NCI-H2107 treated with DMSO at 0.1 percent for 48 hours (cell line): ENCODE data around the gene CNN3.
A peak's percentile ranks its signal among the peaks of the same experiment; 100 is the strongest.

ENCODE experiments used
- DNase-seq: peaks from one replicate; lab custom pipeline; 2025; ENCODE audit not compliant: unreplicated experiment; lab: John Stamatoyannopoulos, UW

The CNN3 gene

DNA sequence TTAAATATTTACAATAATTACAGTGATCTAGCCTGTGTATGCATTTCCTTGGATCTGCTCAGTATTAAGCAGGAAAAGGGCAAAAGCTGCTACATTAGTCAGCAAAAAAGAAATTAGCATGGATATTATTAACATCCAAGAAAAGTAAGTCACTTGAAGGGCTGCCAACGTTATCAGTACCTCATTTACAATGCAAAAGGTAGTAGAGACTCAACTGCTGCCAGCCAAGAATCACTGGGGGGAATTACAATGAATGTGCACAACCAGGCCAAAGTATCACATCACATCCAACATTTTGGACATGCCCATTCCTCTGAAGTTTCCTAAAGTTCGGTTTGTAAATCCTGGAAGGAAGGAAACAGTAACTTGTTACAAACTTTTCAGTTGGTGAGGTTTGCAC is 1.9 kb downstream of the CNN3 start:
- peak; percentile 40 for DNase-seq

DNA sequence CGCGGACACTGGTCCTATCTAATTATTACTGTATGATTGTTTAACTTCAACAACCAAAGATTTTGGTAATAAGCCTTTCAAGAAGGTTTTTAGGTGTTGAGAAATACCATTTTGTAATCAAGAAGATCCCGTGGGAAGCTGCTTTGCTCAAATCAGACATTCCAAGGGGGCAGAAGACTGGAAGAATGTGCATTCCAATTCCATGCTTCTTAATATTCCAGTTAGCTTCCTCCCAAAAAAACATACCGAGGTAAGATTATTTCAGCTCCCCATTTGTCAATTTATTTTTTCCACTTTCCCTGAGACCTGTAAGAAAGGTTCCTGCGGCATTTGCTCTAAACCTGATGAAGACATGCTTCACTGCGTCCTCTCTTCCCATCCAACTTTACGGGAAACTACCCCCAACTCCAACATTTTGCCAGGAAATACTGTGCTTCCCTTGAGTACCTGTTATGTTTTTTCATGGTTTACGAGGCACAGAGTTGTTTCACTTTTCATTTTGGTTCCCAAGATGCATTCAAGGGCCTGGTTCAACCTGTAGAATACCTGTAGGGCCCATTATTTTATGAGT is 4.1 kb downstream of the CNN3 start:
- DNase-seq, result no peak

DNA sequence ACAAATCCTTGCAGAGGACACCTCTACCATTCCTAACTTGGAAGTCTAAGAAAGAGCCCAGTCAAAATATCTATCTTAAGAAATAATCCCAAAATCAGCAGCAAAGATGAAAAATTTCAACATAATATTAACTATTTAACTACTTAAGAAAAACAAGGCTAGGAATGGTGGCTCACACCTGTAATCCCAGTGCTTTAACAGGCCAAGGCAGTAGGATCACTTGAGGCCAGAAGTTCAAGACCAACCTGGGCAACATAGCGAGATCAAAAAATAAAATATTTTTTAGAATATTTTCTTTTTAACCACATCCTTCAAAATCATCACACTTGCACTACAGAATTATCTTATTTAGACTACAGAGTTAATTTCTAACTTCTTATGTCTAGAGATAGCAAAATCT is 4.9 kb downstream of the CNN3 start:
- DNase-seq, result no peak

DNA sequence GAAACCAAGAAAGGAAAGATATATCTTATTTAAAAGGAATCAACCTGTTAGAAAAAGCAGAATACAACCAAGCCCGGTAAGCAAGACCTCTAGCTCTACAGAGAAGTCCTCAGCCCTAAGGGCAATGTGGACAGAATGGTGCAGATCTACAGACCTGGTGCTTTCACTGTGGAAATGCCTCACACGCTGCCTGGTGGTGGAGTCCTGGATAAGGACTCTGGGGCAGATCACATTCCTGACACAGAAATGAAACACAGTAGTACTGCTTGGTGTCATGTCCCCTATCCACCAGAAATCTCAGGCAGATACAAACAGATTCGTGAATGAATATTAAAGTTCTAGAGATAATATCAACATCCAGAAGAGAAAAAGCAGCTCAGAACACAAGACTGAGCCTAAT is 6.8 kb downstream of the CNN3 start:
- no peak for DNase-seq

DNA sequence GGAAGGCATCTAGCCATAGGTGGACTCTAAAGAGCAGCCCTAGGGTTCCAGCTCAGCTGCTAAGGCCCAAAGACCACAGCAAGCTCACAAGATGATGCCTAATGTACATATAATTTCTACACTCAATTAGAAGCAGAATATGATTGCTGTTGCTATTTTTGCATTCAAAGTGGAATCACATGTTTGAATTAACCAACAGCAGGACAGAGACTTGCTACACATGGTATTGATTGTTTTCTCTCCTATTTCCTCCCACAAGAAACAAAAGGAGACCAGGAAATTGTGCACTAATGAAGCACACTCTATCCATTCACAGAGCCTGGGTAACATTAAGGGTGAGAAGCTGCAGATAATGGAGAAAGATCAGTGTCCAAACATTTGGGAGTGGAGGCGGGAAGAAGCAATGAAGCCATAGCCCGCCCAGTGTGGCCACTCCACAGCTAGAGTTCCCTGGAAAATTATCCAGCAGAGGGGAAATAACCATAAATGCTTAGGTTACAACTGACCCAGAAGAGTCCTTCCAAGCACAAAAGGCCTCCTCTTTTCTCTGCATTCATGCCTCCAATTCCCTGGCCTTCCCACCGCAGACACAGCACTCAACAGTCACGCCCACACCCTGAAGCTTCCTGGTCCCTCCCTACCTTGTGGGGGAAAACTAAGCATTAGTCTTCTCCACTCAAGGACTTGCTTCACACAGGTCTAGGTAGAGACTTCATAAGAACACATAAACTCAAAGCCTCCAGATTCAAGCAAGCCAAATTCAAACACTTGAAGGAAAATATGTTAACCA is 7.5 kb downstream of the CNN3 start:
- peak; percentile 87 for DNase-seq

DNA sequence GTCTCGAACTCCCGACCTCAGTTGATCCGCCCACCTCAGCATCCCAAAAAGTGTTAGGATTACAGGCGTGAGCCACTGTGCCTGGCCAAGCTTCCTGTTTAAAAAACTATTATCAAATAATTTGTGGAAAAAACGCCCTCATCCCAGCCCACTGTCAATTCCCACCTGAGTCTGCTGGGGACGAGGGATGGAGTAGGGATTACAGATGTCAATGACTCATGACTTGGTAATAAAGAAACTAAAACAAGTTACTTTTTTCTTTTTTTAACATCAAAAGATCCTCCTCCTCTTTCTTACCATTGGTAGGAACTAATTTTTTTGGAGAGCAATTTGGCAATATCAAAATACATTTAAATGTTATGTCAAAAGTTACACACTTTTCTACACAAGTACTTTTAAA is 9.7 kb downstream of the CNN3 start:
- DNase-seq, result no peak

DNA sequence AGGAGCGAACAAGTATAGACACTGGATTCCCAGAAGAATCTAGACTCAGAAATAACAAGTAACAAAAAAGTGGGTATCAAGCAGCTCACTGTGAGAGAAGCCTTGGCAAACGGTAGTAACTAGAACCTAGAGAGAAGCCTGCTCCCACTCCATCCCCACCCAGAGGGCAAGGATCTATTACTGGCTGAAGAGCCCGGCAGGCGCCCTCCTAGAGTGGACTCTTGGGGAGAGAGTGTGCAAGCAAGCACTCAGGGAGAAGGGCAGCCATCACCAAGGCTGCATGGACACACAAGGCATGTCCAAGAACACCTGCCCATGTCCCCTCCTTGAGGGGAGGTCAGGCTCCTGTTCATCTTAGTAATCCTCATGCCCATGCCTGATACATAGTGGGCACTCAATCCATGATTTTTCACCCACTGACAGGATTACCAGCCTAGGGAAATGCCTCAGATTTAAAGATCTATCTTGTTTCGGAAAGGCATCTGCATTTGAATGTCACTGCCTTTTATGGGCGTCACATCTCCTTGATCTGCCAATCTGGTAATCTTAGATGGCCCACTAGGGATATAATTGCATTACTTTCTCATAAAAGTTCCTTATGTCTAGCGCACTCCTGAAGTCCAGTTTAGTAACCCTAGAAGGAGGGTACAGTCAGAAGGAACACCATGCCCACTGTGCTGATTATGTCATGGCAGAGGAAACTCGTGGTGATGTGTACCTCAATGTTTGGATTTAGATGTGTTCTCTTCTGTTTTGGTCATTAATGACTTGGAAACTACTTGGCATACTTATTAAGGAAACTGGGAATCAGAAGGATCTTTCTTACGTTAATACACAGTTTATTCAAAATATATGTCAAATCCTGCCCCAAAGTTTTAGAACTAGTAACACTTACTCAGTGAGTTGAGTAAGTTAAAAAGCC is 14.4 kb downstream of the CNN3 start:
- no peak for DNase-seq

DNA sequence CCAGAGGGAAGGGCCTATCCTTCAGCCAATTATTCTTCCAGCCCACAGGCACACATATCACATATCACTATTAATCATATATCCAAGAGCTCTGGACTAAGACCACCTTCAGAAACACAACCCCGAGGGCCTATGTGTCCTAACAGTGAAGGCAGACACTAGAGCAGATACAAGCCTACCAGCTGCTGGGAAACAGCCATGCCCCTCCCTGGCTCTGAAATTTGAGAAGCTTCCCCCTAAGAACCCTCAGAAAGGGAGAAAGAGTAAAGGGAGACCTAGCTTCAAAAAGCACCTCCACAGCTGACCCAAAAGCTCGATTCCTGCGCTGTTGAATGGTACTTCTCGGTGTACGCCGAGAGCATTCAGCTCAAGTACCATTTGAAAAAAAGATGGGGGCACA is 17.4 kb downstream of the CNN3 start:
- peak; percentile 58 for DNase-seq

DNA sequence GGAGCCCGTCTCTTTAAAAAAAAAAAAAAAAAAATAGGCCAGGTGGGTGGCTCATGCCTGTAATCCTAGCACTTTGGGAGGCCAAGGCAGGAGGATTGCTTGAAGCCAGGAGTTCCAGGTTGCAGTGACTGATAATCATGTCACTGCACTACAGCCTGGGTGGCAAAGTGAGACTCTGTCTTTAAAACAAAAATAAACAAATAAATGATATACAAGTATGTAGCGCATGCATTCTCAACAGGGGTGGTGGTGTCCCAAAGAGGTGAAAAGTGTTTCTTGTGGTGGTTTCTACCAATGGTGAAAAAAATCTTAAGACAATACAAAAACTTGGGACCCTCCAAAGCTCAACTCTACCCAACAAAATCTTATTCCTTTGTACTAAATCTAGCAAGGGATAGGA is 17.9 kb downstream of the CNN3 start:
- no peak for DNase-seq

DNA sequence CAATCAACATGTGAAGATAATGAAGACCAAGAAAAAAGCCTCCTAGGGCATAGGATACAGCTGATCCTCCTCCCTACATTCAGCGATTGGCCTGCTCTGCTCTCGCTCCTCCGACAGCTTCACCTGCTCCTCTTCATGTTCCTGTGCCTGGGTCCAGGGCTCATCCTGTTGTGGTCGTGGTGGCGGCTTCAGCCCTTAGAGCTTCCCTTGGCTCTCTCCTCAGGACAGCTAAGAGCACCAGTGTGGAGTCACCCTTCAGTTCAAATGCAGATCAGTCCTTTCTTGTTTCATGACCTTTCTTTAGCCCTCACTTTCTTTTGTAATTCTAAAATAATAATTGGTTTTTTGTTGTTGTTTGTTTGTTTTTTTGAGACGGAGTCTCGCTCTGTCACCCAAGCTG is 18.7 kb downstream of the CNN3 start:
- DNase-seq, result no peak

DNA sequence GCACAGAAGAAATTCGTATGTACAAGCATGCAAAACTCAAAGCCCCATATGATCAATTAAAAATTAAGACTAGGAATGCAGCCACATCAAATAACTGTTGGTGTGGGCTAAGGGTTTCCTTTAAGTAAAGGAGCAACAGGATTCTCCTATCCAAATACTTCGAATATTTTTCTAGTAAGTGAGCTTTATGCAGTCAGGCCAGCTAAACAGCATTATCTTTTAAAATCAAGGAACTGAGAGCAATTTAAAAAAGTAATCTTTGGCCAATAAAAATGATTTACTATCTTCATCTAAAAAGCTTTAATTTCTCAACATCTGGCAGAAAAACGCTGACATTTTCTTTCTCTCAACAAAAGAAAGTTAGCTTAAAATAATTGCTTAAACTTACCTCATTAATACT is 19.8 kb downstream of the CNN3 start:
- no peak for DNase-seq

DNA sequence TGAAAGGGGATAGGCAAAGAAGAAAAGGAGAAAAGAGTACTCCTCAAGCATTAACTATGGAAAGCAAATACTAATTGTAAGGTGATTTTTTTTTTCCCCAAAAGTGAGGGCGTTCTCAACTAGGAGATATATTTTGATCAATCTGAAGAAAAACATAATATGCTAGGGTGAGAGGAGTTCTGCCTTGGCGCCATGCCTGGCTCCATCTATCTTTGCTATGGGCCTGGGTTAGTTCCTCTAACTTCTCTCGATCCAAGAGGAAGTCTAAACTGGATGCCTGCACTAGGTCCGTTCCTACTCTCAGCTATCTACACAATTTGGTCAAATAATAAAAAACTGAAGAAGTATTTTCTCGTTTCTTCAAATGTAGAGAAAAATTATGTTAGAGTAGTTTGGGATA is 20.5 kb downstream of the CNN3 start:
- DNase-seq, result no peak

DNA sequence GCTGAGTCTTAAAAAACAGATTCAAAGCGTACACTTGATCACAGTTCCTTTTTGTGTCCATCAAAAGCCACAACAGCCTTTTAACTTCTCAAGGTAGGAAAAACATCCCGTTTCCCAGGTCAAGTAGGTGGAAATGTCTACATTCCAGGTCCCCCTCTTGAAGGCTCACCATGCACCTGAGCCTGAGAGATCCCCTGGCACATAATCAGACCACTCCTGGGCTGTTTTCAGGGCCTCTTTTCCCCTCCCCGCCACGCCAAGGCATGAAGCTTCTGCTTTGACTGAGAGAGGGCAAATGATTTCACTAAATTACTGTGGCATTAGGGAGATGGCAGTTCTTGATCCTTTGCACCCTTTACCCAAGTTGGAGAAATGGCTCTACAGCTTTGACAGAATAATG is 21.7 kb downstream of the CNN3 start:
- DNase-seq, result no peak

DNA sequence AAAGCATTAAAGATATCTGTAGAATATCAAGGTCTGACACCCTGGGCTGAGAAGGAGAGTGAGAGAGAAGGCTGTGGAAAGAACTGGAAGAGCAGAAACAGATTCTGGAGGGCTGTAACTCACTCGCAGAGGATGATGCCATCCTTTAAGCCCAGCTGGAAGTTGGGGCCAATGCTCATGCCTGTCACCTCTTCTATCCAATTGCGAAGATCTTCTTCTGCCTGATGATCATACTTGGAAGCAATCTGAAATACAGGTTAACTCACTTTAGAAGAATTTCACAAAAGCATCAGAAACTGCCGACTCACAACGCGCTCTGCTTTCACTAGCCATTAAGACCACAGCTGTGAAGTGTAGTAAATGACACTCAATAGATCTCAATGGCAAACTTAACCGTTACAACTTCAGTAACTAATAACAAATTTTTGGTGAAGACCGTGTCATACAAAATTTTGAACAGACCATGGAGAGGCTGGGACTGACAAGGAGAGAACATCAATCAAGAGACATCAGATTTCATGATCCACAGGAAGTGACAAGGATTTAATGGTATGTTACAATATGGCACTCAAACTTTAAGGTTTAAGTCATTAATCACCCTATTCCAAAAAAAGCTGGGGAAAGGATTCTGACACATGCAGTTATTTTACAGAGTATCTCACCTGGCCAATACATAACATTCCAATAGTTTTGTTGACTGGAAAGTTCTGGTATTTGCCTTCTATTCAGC is 23.5 kb downstream of the CNN3 start:
- DNase-seq, result no peak

DNA sequence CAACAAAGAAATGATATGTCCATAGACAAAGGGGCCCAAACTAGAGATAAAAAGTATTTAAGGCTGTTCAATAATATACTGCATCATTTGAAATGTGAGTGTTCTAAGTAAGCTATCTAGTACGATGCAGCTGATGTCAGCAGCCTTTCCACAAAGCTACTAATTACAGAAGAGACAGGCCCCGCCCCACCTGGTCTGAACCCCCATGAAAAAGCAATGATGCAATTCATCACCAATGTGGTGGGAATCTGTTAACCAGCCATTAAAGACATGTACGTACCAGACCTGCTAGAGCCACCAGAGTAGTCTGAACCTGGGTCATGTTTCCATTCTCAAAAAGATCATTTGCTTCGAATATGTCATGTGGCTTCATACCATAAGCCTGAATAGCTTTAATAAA is 25.1 kb downstream of the CNN3 start:
- peak; percentile 73 for DNase-seq

DNA sequence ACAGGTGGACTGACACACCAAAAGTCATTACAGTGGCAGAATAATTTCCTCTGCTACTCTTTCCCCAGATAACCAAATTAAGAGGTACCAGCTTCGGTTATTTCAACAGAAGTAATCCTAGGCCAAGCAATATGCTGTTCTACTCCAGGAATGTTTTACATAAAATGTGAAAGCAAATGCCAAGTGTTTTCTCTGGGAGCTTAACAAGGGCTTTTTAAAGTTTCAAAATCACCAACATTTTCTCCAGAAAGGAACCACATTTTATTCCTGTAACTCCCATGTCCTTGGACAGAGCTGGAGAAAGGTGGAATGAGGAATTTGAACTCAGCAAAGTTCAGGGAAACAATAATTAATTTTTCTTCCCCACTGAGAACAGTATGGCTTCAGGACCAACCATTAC is 27.2 kb downstream of the CNN3 start:
- no peak for DNase-seq

DNA sequence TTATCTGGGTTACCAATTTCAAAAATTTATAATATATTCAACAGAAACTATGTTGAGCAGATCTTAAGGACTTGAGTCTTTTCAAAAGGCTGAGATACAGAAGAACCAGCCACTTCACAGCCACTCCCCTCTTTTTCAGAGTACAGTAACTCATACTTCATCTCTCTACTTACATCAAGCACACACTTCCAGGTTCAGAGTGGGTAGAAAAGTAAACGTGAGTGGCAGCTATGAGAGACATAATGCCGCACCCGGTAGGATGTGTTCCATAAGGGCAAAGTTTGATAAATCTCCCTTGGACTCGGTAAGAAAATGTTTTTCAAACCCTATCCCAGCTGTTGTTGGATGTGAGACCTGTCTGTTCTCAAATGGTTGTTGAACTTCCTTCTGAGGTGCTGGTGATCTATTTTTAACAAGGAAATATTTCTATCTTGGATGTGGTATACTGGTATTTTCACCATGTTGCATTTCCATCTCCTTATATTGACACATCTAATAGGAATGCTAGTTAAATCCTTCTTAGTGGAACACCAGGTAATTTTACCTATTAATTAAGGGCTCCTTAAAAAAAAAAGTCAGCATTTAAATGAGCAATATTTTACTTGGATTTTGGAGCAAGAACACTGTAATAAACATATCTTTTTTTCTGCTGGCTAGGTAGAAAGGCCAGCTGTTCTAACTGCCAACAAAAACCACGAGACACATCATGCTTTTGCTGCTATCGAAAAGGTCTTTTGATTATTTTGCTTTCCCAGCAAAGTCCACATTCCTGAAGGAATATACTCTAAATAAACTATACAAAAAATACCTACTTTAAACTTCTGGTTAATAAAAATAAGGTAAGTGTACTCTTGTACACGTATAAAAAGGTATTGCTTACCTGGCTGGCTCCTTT is 28.2 kb downstream of the CNN3 start:
- no peak for DNase-seq

DNA sequence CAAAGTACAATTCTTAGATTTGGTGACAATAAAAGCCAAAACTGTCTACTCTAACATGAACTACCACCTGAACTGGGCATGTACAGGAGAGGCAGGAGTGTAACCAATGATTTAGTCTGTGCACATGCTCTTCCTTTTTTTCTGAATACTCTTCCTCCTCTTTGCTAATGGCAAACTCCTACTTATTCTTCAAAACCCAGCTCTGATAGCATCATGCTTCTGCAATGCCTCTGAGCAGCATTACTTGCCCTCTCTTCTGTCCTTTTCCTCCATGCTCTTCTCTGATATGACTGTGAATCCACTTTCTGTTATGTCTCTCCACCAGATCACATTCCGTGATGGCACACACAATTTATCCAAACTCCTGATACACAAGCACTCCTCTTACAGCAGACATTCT is 31.4 kb downstream of the CNN3 start:
- no peak for DNase-seq

DNA sequence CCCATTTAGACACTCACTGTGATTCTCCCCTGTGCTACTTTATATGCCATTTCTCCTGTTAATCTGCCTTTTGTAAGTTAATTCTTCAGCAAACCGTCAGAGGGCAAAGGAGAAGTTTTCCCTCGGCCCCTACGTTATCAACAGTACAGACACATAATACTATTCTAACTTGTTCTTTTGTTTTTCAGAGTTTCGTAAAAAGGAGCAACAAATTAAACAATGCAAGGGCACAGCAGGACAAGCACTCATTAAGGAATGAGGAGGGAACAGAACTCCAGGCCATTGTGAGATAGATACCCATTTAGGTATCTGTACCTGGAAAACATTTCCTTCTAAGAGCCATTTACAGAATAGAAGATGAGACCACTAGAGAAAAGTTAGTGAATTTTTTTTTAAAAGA is 32.3 kb downstream of the CNN3 start:
- DNase-seq, result no peak

DNA sequence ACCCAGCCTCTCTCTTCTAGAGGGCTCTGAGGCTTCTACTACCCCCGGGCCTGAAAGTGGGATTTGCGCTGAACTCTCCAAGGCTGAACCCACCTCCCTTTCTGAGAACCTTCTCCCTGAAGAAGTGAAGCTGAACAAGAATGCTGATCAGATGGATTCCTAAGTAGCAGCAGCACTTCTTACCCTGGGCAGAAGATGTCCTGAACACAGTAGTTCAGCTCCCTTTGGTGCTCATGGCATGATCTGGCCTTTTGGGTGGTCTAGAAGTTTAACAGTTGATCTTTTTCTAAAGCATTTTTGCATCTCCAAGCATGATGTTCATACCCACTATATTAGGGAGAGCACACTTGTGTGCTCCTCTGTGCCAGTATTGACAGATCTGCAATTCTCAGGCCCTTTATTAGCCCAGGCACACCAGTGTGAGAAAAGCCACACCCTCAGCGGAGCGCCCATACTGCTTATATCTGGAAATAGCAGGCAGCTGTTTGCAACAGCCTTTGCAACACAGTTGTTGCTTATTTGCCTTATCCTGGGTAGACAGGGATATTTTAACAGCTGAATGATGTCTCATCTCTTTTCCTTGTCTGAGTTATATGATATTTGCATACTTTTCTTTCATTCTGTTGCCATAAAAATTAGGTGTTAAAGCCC is 34.2 kb downstream of the CNN3 start:
- no peak for DNase-seq
